ENCODE data around the gene PPP1R12C.
A peak's percentile ranks its signal among the peaks of the same experiment; 100 is the strongest.

The PPP1R12C gene

DNA sequence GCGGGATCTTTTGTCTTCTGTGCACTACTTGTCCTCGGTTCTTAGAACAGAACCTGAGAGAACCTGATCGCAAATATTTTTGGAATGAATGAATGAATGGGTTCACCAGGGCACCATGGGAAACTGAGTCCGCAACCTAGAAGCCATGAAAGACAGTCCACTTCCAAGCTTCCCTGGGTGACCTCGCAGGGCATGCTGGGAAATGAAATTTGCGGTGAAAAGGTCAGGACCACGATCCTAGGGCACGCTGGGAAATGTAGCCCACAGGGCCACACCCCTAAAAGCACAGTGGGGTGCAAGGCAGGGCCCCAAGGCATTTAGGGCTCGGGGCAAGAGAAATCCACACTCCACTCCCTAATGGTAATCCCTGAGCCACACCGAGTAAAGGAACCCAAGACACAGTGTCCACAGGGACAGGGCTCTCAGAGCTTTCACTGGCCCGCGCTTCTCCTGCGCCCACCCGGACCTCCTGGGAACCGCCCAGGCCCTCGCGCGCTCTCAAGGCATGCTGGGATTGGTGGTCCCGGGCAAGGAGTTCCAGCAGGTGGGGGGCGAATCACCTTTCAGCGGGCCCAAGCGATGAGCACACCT, 1.1 kb upstream of the PPP1R12C start:
- no peaks in the 10 kb centered on the region for H3K9me3 ChIP-seq (ENCODE audit: control insufficient read depth, low read length)
- WGBS, 2 experiments = 46 to 49% methylated on average over 22 of the region's 22 CpGs
- no peaks in the 10 kb centered on the region for H3K36me3 ChIP-seq (ENCODE audit: control insufficient read depth, insufficient read depth, low read length)
- peak overlapping the region; percentile 85 for H3K27ac ChIP-seq (ENCODE audit: insufficient read depth, low read depth, low read length, poor library complexity, severe bottlenecking)
- peaks cover 23% of the 10 kb centered on the region for H3K4me1 ChIP-seq (ENCODE audit: control insufficient read depth, insufficient read depth, low read length)
- H3K4me3 ChIP-seq (ENCODE audit: insufficient read depth, low read depth, low read length) = peak overlapping the region; percentile 51
- no peaks in the 10 kb centered on the region for H3K27me3 ChIP-seq (ENCODE audit: control insufficient read depth, insufficient read depth, low read length, poor library complexity, severe bottlenecking)

DNA sequence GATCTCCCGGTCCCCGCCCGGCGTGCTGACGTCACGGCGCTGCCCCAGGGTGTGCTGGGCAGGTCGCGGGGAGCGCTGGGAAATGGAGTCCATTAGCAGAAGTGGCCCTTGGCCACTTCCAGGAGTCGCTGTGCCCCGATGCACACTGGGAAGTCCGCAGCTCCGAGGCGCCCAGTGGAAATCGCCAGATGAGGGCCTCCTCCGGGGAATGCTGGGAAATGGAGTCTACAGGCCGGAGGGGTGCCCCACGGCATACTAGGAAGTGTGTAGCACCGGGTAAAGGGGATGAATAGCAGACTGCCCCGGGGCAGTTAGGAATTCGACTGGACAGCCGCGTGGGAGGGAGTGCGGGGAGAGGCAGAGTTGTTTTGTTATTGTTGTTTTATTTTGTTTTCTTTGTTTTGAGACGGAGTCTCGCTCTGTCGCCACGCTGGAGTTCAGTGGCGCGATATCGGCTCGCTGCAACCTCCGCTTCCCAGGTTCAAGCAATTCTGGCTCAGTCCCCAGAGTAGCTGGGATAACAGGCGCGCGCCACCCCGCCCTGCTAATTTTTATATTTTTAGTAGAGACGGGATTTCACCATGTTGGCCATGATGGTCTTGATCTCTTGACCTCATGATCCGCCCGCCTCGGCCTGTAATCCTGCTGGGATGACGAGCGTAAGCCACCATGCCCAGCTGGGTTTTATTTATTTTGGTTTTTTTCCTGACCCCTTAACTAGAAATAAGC, 390 bp upstream of the PPP1R12C start:
- peak overlapping the region; percentile 51 for H3K4me3 ChIP-seq (ENCODE audit: insufficient read depth, low read depth, low read length)
- H3K4me1 ChIP-seq (ENCODE audit: control insufficient read depth, insufficient read depth, low read length) = peaks cover 29% of the 10 kb centered on the region
- 11 to 12% methylated on average over 44 of the region's 44 CpGs for WGBS, 2 experiments
- peak overlapping the region; percentile 85 for H3K27ac ChIP-seq (ENCODE audit: insufficient read depth, low read depth, low read length, poor library complexity, severe bottlenecking)
- H3K9me3 ChIP-seq (ENCODE audit: control insufficient read depth, low read length) = no peaks in the 10 kb centered on the region
- no peaks in the 10 kb centered on the region for H3K27me3 ChIP-seq (ENCODE audit: control insufficient read depth, insufficient read depth, low read length, poor library complexity, severe bottlenecking)
- H3K36me3 ChIP-seq (ENCODE audit: control insufficient read depth, insufficient read depth, low read length) = no peaks in the 10 kb centered on the region

DNA sequence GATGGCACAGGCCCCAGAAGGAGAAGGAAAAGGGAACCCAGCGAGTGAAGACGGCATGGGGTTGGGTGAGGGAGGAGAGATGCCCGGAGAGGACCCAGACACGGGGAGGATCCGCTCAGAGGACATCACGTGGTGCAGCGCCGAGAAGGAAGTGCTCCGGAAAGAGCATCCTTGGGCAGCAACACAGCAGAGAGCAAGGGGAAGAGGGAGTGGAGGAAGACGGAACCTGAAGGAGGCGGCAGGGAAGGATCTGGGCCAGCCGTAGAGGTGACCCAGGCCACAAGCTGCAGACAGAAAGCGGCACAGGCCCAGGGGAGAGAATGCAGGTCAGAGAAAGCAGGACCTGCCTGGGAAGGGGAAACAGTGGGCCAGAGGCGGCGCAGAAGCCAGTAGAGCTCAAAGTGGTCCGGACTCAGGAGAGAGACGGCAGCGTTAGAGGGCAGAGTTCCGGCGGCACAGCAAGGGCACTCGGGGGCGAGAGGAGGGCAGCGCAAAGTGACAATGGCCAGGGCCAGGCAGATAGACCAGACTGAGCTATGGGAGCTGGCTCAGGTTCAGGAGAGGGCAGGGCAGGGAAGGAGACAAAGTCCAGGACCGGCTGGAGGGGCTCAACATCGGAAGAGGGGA, 1.1 kb downstream of the PPP1R12C start:
- WGBS, 2 experiments = 5 to 6% methylated on average over 25 of the region's 25 CpGs

DNA sequence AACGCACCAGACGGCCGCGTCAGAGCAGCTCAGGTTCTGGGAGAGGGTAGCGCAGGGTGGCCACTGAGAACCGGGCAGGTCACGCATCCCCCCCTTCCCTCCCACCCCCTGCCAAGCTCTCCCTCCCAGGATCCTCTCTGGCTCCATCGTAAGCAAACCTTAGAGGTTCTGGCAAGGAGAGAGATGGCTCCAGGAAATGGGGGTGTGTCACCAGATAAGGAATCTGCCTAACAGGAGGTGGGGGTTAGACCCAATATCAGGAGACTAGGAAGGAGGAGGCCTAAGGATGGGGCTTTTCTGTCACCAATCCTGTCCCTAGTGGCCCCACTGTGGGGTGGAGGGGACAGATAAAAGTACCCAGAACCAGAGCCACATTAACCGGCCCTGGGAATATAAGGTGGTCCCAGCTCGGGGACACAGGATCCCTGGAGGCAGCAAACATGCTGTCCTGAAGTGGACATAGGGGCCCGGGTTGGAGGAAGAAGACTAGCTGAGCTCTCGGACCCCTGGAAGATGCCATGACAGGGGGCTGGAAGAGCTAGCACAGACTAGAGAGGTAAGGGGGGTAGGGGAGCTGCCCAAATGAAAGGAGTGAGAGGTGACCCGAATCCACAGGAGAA, 1.9 kb downstream of the PPP1R12C start:
- H3K27ac ChIP-seq (ENCODE audit: insufficient read depth, low read depth, low read length, poor library complexity, severe bottlenecking) = no peak overlapping the region

More for the DNA sequence above, 1.1 kb downstream of the PPP1R12C start:
- Histone ChIP-seq H3K4me1 (ENCODE audit: control insufficient read depth, insufficient read depth, low read length) (peaks cover 29% of the 10 kb centered on the region), H3K27ac (ENCODE audit: insufficient read depth, low read depth, low read length, poor library complexity, severe bottlenecking) (no peak overlapping the region), H3K27me3 (ENCODE audit: control insufficient read depth, insufficient read depth, low read length, poor library complexity, severe bottlenecking) (no peaks in the 10 kb centered on the region), H3K9me3 (ENCODE audit: control insufficient read depth, low read length) (no peaks in the 10 kb centered on the region), H3K4me3 (ENCODE audit: insufficient read depth, low read depth, low read length) (peak overlapping the region; percentile 51), H3K36me3 (ENCODE audit: control insufficient read depth, insufficient read depth, low read length) (no peaks in the 10 kb centered on the region)

DNA sequence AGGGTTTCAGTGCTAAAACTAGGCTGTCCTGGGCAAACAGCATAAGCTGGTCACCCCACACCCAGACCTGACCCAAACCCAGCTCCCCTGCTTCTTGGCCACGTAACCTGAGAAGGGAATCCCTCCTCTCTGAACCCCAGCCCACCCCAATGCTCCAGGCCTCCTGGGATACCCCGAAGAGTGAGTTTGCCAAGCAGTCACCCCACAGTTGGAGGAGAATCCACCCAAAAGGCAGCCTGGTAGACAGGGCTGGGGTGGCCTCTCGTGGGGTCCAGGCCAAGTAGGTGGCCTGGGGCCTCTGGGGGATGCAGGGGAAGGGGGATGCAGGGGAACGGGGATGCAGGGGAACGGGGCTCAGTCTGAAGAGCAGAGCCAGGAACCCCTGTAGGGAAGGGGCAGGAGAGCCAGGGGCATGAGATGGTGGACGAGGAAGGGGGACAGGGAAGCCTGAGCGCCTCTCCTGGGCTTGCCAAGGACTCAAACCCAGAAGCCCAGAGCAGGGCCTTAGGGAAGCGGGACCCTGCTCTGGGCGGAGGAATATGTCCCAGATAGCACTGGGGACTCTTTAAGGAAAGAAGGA, 2.8 kb downstream of the PPP1R12C start:
- no peaks in the 10 kb centered on the region for H3K36me3 ChIP-seq (ENCODE audit: control insufficient read depth, insufficient read depth, low read length)
- H3K9me3 ChIP-seq (ENCODE audit: control insufficient read depth, low read length) = no peaks in the 10 kb centered on the region
- no peaks in the 10 kb centered on the region for H3K27me3 ChIP-seq (ENCODE audit: control insufficient read depth, insufficient read depth, low read length, poor library complexity, severe bottlenecking)
- no peak overlapping the region for H3K27ac ChIP-seq (ENCODE audit: insufficient read depth, low read depth, low read length, poor library complexity, severe bottlenecking)
- peaks cover 29% of the 10 kb centered on the region for H3K4me1 ChIP-seq (ENCODE audit: control insufficient read depth, insufficient read depth, low read length)
- 89 to 90% methylated on average over 9 of the region's 9 CpGs for WGBS, 2 experiments
- H3K4me3 ChIP-seq (ENCODE audit: insufficient read depth, low read depth, low read length) = no peak overlapping the region

More for the DNA sequence above, 1.9 kb downstream of the PPP1R12C start:
- H3K27me3 ChIP-seq (ENCODE audit: control insufficient read depth, insufficient read depth, low read length, poor library complexity, severe bottlenecking) = no peaks in the 10 kb centered on the region
- peaks cover 29% of the 10 kb centered on the region for H3K4me1 ChIP-seq (ENCODE audit: control insufficient read depth, insufficient read depth, low read length)
- H3K9me3 ChIP-seq (ENCODE audit: control insufficient read depth, low read length) = no peaks in the 10 kb centered on the region
- WGBS, 2 experiments = 80 to 81% methylated on average over 13 of the region's 13 CpGs
- H3K4me3 ChIP-seq (ENCODE audit: insufficient read depth, low read depth, low read length) = peak overlapping the region; percentile 51
- H3K36me3 ChIP-seq (ENCODE audit: control insufficient read depth, insufficient read depth, low read length) = no peaks in the 10 kb centered on the region

GRCh38 chr19:55113570-55114039, 3.8 kb downstream of the PPP1R12C start:
- Histone ChIP-seq H3K36me3 (ENCODE audit: control insufficient read depth, insufficient read depth, low read length) (no peaks in the 10 kb centered on the region), H3K27me3 (ENCODE audit: control insufficient read depth, insufficient read depth, low read length, poor library complexity, severe bottlenecking) (no peaks in the 10 kb centered on the region), H3K4me3 (ENCODE audit: insufficient read depth, low read depth, low read length) (no peak overlapping the region), H3K4me1 (ENCODE audit: control insufficient read depth, insufficient read depth, low read length) (peaks cover 24% of the 10 kb centered on the region), H3K27ac (ENCODE audit: insufficient read depth, low read depth, low read length, poor library complexity, severe bottlenecking) (peak overlapping the region; percentile 91), H3K9me3 (ENCODE audit: control insufficient read depth, low read length) (no peaks in the 10 kb centered on the region)
- WGBS, 2 experiments = 43 to 48% methylated on average over 12 of the region's 12 CpGs

DNA sequence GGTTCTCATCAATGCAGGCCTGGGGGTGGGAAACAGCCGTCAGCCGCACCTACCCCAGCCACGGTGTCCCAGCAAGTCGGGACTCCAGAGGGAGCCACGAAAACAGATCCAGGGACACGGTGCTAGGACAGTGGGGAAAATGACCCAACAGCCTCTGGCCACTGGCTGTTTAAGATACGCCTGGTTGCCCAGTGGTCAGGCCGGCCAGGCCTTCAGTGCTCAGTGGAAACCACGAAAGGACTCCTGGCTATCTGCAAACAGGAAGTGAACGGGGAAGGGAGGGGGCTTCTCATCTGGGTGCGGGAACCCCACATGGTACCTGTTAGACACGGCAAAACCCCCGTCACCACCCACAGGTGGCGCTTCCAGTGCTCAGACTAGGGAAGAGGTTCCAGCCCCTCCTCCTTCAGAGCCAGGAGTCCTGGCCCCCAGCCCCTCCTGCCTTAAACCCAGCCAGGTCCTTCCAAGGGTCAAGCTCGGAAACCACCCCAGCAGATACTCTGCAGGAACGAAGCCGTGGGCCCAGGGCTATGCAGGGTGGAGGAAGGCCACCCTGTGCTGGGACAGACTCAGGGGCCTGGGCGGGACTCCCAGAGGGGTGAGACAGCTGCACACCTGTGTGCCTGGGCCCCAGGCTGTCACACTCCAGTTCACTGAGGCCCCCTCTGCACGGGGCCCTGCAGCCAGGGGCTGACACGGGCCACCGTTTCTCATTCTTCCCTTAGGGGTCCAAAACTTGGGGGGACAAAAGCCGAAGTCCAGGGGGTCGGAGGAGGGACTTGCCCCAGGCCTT, 4.5 kb downstream of the PPP1R12C start:
- no peaks in the 10 kb centered on the region for H3K36me3 ChIP-seq (ENCODE audit: control insufficient read depth, insufficient read depth, low read length)
- H3K4me3 ChIP-seq (ENCODE audit: insufficient read depth, low read depth, low read length) = no peak overlapping the region
- H3K27me3 ChIP-seq (ENCODE audit: control insufficient read depth, insufficient read depth, low read length, poor library complexity, severe bottlenecking) = no peaks in the 10 kb centered on the region
- H3K4me1 ChIP-seq (ENCODE audit: control insufficient read depth, insufficient read depth, low read length) = peaks cover 23% of the 10 kb centered on the region
- peak overlapping the region; percentile 91 for H3K27ac ChIP-seq (ENCODE audit: insufficient read depth, low read depth, low read length, poor library complexity, severe bottlenecking)
- no peaks in the 10 kb centered on the region for H3K9me3 ChIP-seq (ENCODE audit: control insufficient read depth, low read length)
- WGBS, 2 experiments = 88 to 90% methylated on average over 23 of the region's 23 CpGs

DNA sequence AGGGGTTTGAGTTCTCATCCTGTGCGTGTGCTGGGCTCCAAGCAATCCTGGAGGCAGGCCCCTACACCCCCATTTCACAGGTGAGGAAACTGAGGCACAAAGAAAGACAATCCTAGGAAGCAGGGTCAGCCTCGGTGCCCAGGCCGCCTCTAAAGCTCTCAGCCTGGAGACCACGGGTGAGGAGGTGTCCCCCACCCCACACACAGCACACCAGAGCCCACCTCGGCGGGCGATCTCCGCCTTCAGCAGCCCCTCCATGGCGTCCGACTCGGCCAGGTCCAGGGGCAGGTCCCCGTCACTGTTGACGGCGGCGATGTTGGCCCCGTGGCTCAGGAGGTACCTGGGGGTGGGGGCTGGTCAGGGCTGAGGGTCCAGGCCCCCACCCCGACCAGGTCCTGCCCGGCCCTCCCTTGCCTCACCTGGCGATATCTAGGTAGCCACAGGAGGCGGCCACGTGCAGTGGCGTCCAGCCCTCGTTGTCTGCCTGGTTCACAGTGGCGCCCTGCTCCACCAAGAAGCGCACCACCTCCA, 5.1 kb downstream of the PPP1R12C start:
- Histone ChIP-seq H3K4me3 (ENCODE audit: insufficient read depth, low read depth, low read length) (no peak overlapping the region), H3K9me3 (ENCODE audit: control insufficient read depth, low read length) (no peaks in the 10 kb centered on the region), H3K4me1 (ENCODE audit: control insufficient read depth, insufficient read depth, low read length) (peaks cover 23% of the 10 kb centered on the region), H3K36me3 (ENCODE audit: control insufficient read depth, insufficient read depth, low read length) (no peaks in the 10 kb centered on the region), H3K27me3 (ENCODE audit: control insufficient read depth, insufficient read depth, low read length, poor library complexity, severe bottlenecking) (no peaks in the 10 kb centered on the region), H3K27ac (ENCODE audit: insufficient read depth, low read depth, low read length, poor library complexity, severe bottlenecking) (no peak overlapping the region)
- WGBS, 2 experiments = 96 to 97% methylated on average over 25 of the region's 25 CpGs

DNA sequence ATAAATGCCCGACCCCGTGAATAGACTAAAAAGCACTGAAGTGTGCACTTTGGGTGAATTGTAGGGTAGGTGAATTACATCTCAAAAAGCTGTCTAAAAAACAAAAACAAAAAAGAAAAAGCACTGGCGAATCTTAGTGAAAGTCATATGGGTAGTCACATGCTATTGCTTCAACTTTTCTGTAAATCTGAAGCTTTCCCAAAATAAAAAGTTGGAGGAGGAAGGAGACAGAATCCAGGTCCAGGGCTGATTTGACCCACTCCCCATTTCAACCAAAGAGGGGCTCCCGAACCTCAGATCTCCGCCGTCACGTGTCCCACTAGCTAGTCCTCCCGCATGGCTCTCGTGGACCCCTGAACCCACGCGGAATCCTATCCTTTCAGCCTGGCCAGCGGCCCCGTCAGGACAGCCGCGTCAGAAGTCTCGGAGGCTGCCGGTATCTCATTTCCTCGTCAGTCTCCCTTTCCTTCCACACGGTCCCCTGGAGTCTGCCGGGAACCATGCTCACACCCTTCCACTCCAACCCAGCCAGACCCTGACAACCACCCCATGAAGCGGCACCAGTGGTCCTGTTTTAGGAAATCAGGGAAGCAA, 6.1 kb downstream of the PPP1R12C start:
- no peak overlapping the region for H3K4me3 ChIP-seq (ENCODE audit: insufficient read depth, low read depth, low read length)
- WGBS, 2 experiments = 92 to 95% methylated on average over 21 of the region's 21 CpGs
- no peaks in the 10 kb centered on the region for H3K27me3 ChIP-seq (ENCODE audit: control insufficient read depth, insufficient read depth, low read length, poor library complexity, severe bottlenecking)
- no peaks in the 10 kb centered on the region for H3K9me3 ChIP-seq (ENCODE audit: control insufficient read depth, low read length)
- no peak overlapping the region for H3K27ac ChIP-seq (ENCODE audit: insufficient read depth, low read depth, low read length, poor library complexity, severe bottlenecking)
- H3K36me3 ChIP-seq (ENCODE audit: control insufficient read depth, insufficient read depth, low read length) = no peaks in the 10 kb centered on the region
- peaks cover 23% of the 10 kb centered on the region for H3K4me1 ChIP-seq (ENCODE audit: control insufficient read depth, insufficient read depth, low read length)
